Body of pancreas (tissue), 4 donors: ENCODE measurements around the gene CFAP161.

Experiments
- CTCF ChIP-seq, 7 experiments: fragments of 450-650 bp in 4 of 7; fragments of 200-600 bp in 3 of 7; sonication (generic) in 3 of 7; IDR thresholded peaks; one replicate each; pipeline ENCODE4 v1.5.1; 2016 to 2019; ENCODE audit warnings: antibody characterized with exemption in 7 of 7
- POLR2A ChIP-seq, 3 donors: fragments of 450-650 bp; IDR thresholded peaks; one replicate each; pipeline ENCODE4 v1.6.1; 2016; ENCODE audit warnings: antibody characterized with exemption in 3 of 3, mild to moderate bottlenecking in 2 of 3

- no peak for TF ChIP-seq CTCF (IDR thresholded peaks at IDR 0.05)
- TF ChIP-seq POLR2A (IDR thresholded peaks at IDR 0.05), result no peak
Measured at GRCh38 chr15:81113861-81114291, 20.2 kb upstream of the CFAP161 start.
